Neural progenitor cell (in vitro differentiated cells): ENCODE data around the gene PDZD4. TPM values are rescaled to one million over a fixed set of nuclear protein-coding genes. Genes with fewer than 3 reads are reported as not detected.

Source experiments
- DNase-seq: peaks from one replicate; pipeline ENCODE4 v3.0.0-alpha.2; 2016; ENCODE audit warnings: low spot score
- H2AFZ ChIP-seq: fragments of 200-600 bp; sonication (generic); replicated peaks from 2 replicates; pipeline ENCODE4 v1.6.1; 2016; ENCODE audit warnings: antibody characterized with exemption
- H3F3A ChIP-seq: fragments of 200-600 bp; sonication (generic); 2 replicates; pipeline ENCODE4 v1.6.1; 2016; ENCODE audit warnings: antibody characterized with exemption, low read depth
- H3K27ac ChIP-seq: fragments of 200-600 bp; sonication (generic); 2 replicates; pipeline ENCODE4 v1.5.1; 2016; ENCODE audit warnings: mild to moderate bottlenecking
- H3K27me3 ChIP-seq: fragments of 200-600 bp; sonication (generic); 2 replicates; pipeline ENCODE4 v1.6.1; 2016; ENCODE audit warnings: mild to moderate bottlenecking, moderate library complexity
- H3K36me3 ChIP-seq: fragments of 200-600 bp; sonication (generic); 2 replicates; pipeline ENCODE4 v1.5.1; 2016
- H3K4me1 ChIP-seq: fragments of 200-600 bp; sonication (generic); 2 replicates; pipeline ENCODE4 v1.6.1; 2016; ENCODE audit warnings: mixed run types
- H3K4me2 ChIP-seq: fragments of 200-600 bp; sonication (generic); 2 replicates; pipeline ENCODE4 v1.6.1; 2016
- H3K4me3 ChIP-seq: fragments of 200-600 bp; sonication (generic); 2 replicates; pipeline ENCODE4 v1.5.1; 2016
- H3K79me2 ChIP-seq: fragments of 200-600 bp; sonication (generic); 2 replicates; pipeline ENCODE4 v1.6.1; 2016; ENCODE audit warnings: low read depth
- H3K9ac ChIP-seq: fragments of 200-600 bp; sonication (generic); 2 replicates; pipeline ENCODE4 v1.6.1; 2016
- H3K9me3 ChIP-seq: fragments of 200-600 bp; sonication (generic); 2 replicates; pipeline ENCODE4 v1.5.1; 2016; ENCODE audit warnings: low read depth
- H4K20me1 ChIP-seq: fragments of 200-600 bp; sonication (generic); 2 replicates; pipeline ENCODE4 v1.6.1; 2016; ENCODE audit warnings: low read depth
- H3K27ac Mint-ChIP-seq: 3 replicates; pipeline ENCODE4 v1.8.0; 2021; ENCODE audit warnings: mixed read lengths
- H3K27me3 Mint-ChIP-seq: 2 replicates; pipeline ENCODE4 v1.8.0; 2022; ENCODE audit warnings: low read depth, mild to moderate bottlenecking, inconsistent platforms, moderate library complexity, mixed read lengths; ENCODE audit not compliant: insufficient read depth
- H3K36me3 Mint-ChIP-seq: 3 replicates; pipeline ENCODE4 v1.8.0; 2021; ENCODE audit warnings: mixed read lengths
- H3K4me1 Mint-ChIP-seq: 3 replicates; pipeline ENCODE4 v1.8.0; 2021; ENCODE audit warnings: mixed read lengths
- H3K4me3 Mint-ChIP-seq: 3 replicates; pipeline ENCODE4 v1.8.0; 2021; ENCODE audit warnings: mild to moderate bottlenecking, moderate library complexity, mixed read lengths
- H3K9me3 Mint-ChIP-seq: 3 replicates; pipeline ENCODE4 v1.8.0; 2020; ENCODE audit warnings: mixed read lengths
- EZH2 ChIP-seq: fragments of 200-600 bp; sonication (generic); IDR thresholded peaks from 2 replicates; pipeline ENCODE4 v1.6.1; 2017; ENCODE audit warnings: antibody characterized with exemption, mild to moderate bottlenecking, moderate library complexity
- EZH2phosphoT487 ChIP-seq: fragments of 200-600 bp; sonication (generic); IDR thresholded peaks from 2 replicates; pipeline ENCODE4 v1.6.1; 2017; ENCODE audit warnings: antibody characterized with exemption
- total RNA-seq: library from RNA; depleted of rRNA; stranded (reverse); fragments of >200 nt; gene quantifications from 2 replicates; pipeline ENCODE4 v1.2.3, GENCODE V29; 2015; ENCODE audit warnings: low replicate concordance
- TF ChIP-seq, protein P1 (sequence below): fragments of 200-600 bp; sonication (generic); IDR thresholded peaks from 2 replicates; pipeline ENCODE4 v1.5.1; 2017; ENCODE audit warnings: antibody characterized with exemption, mild to moderate bottlenecking

The PDZD4 gene
- total RNA-seq, 1 donor from 2014 or later = 1.9 TPM

DNA sequence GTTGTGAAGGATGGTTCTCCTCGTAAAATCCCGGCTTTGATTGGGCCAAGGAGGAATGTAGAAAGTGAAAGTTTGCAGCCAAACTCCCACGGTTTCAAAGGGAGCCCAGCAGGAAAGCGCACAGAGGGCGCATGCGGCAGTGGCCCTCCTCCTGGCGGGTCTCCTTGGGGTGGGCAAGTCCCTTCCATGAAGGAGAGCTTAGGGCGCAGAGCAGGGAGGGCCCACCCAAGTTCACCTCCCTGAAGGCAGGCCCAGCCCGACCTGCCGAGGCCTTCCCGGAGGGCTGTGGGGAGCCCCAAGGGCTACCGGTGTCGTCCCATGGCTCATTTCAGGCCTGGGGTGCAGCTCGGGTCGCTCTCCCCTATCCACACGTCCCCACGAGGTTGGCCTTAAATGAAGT is 2.0 kb downstream of the PDZD4 start:
- peak overlapping the region; percentile 78 for H3K4me2 ChIP-seq
- H4K20me1 ChIP-seq = peaks cover 8% of the 10 kb centered on the region
- H3K27me3 Mint-ChIP-seq = peaks cover 12% of the 10 kb centered on the region
- no peak for DNase-seq
- peak overlapping the region; percentile 51 for H3K4me3 ChIP-seq
- no peaks in the 10 kb centered on the region for H3K79me2 ChIP-seq
- peaks cover 4% of the 10 kb centered on the region for H3K4me1 Mint-ChIP-seq
- H3K36me3 Mint-ChIP-seq = peaks cover 5% of the 10 kb centered on the region
- no peaks in the 10 kb centered on the region for H3K36me3 ChIP-seq
- no peak overlapping the region for H2AFZ ChIP-seq
- H3K4me3 Mint-ChIP-seq = peak overlapping the region; percentile 77
- TF ChIP-seq EZH2phosphoT487 (no peak), EZH2 (no peak)
- TF ChIP-seq, protein P1, sequence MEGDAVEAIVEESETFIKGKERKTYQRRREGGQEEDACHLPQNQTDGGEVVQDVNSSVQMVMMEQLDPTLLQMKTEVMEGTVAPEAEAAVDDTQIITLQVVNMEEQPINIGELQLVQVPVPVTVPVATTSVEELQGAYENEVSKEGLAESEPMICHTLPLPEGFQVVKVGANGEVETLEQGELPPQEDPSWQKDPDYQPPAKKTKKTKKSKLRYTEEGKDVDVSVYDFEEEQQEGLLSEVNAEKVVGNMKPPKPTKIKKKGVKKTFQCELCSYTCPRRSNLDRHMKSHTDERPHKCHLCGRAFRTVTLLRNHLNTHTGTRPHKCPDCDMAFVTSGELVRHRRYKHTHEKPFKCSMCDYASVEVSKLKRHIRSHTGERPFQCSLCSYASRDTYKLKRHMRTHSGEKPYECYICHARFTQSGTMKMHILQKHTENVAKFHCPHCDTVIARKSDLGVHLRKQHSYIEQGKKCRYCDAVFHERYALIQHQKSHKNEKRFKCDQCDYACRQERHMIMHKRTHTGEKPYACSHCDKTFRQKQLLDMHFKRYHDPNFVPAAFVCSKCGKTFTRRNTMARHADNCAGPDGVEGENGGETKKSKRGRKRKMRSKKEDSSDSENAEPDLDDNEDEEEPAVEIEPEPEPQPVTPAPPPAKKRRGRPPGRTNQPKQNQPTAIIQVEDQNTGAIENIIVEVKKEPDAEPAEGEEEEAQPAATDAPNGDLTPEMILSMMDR = no peak
- no peak overlapping the region for H3K27ac Mint-ChIP-seq
- H3K4me1 ChIP-seq = no peaks in the 10 kb centered on the region
- H3K27ac ChIP-seq = no peak overlapping the region
- peaks cover 16% of the 10 kb centered on the region for H3F3A ChIP-seq
- peaks cover 22% of the 10 kb centered on the region for H3K9me3 Mint-ChIP-seq
- H3K27me3 ChIP-seq = peaks cover 63% of the 10 kb centered on the region
- no peaks in the 10 kb centered on the region for H3K9me3 ChIP-seq
- no peak overlapping the region for H3K9ac ChIP-seq

DNA sequence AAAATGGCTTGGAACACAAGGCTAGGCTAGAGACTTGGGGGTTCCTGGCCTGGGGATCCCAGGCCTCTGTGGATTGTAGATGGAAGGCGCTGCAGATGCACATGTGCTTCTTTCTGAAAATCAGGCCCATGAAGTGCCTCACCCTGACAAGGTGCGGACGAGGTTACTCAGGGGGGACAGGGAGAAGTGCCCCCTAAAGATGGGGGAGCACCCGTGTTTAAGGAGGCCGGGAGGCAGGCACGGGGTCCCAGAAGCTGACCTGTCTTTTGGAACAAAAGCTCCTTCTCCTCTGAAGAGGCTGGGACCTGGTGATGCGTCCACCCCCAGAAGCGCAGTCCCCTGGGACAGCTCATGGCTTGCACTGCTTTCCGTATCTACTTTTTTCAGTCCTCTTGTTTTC is 2.4 kb downstream of the PDZD4 start:
- no peak for DNase-seq
- Histone ChIP-seq H3F3A (peaks cover 16% of the 10 kb centered on the region), H3K4me3 (no peak overlapping the region), H3K4me1 (no peaks in the 10 kb centered on the region), H3K4me2 (peak overlapping the region; percentile 78), H4K20me1 (peaks cover 8% of the 10 kb centered on the region), H3K79me2 (no peaks in the 10 kb centered on the region), H3K9me3 (no peaks in the 10 kb centered on the region), H3K27ac (no peak overlapping the region), H3K36me3 (no peaks in the 10 kb centered on the region), H2AFZ (no peak overlapping the region), H3K27me3 (peaks cover 62% of the 10 kb centered on the region), H3K9ac (no peak overlapping the region)
- H3K27ac Mint-ChIP-seq = no peak overlapping the region
- peaks cover 19% of the 10 kb centered on the region for H3K9me3 Mint-ChIP-seq
- H3K4me1 Mint-ChIP-seq = peaks cover 4% of the 10 kb centered on the region
- peak overlapping the region; percentile 52 for H3K4me3 Mint-ChIP-seq
- H3K27me3 Mint-ChIP-seq = peaks cover 12% of the 10 kb centered on the region
- TF ChIP-seq EZH2phosphoT487 (no peak), EZH2 (no peak)
- TF ChIP-seq, protein P1 = no peak
- peaks cover 5% of the 10 kb centered on the region for H3K36me3 Mint-ChIP-seq

DNA sequence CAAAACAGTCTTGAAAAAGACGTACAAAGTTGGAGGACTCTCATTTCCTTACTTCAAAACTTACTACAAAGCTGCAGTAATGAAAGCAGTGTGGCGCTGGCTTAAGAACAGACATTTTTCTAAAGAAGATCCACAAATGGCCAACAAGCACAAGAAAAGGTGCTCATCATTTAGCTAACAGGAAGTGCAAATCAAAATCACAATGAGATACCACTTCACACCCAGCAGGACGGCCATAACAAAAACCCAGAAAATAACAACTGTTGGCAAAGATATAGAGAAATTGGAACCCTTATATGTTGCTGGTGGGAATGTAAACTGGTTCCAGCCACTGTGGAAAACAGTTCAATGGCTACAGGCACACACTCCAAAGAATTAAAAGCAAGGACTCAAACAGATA is 3.3 kb downstream of the PDZD4 start:
- Histone ChIP-seq H4K20me1 (peaks cover 8% of the 10 kb centered on the region), H3K79me2 (no peaks in the 10 kb centered on the region), H3K4me1 (no peaks in the 10 kb centered on the region), H3K27ac (no peak overlapping the region), H3K9ac (no peak overlapping the region), H3K4me3 (no peak overlapping the region), H3K4me2 (no peak overlapping the region), H2AFZ (no peak overlapping the region), H3K9me3 (no peaks in the 10 kb centered on the region), H3F3A (peaks cover 16% of the 10 kb centered on the region), H3K36me3 (no peaks in the 10 kb centered on the region), H3K27me3 (peaks cover 53% of the 10 kb centered on the region)
- no peak for DNase-seq
- H3K36me3 Mint-ChIP-seq = peaks cover 5% of the 10 kb centered on the region
- H3K4me3 Mint-ChIP-seq = no peak overlapping the region
- H3K9me3 Mint-ChIP-seq = peaks cover 15% of the 10 kb centered on the region
- no peak overlapping the region for H3K27ac Mint-ChIP-seq
- H3K4me1 Mint-ChIP-seq = peaks cover 11% of the 10 kb centered on the region
- TF ChIP-seq, protein P1 = no peak
- TF ChIP-seq EZH2 (no peak), EZH2phosphoT487 (no peak)
- H3K27me3 Mint-ChIP-seq = peaks cover 17% of the 10 kb centered on the region
